Esophagus squamous epithelium (tissue), 4 donors: Measurements from ENCODE around the gene TVP23C.

Experiments
- POLR2A ChIP-seq, 4 donors: fragments of 450-650 bp; IDR thresholded peaks; one replicate each; pipeline ENCODE4 v1.6.1; 2017; ENCODE audit warnings: antibody characterized with exemption in 4 of 4, mild to moderate bottlenecking in 4 of 4, moderate library complexity in 3 of 4
- TF ChIP-seq, protein P1 (sequence below), 6 experiments: fragments of 450-650 bp in 4 of 6; fragments of 200-600 bp in 2 of 6; sonication (generic) in 2 of 6; IDR thresholded peaks; one replicate each; pipeline ENCODE4 v1.5.1; 2016 to 2019; ENCODE audit warnings: antibody characterized with exemption in 6 of 6, mild to moderate bottlenecking in 4 of 6, moderate library complexity in 4 of 6

- TF ChIP-seq, protein P1, sequence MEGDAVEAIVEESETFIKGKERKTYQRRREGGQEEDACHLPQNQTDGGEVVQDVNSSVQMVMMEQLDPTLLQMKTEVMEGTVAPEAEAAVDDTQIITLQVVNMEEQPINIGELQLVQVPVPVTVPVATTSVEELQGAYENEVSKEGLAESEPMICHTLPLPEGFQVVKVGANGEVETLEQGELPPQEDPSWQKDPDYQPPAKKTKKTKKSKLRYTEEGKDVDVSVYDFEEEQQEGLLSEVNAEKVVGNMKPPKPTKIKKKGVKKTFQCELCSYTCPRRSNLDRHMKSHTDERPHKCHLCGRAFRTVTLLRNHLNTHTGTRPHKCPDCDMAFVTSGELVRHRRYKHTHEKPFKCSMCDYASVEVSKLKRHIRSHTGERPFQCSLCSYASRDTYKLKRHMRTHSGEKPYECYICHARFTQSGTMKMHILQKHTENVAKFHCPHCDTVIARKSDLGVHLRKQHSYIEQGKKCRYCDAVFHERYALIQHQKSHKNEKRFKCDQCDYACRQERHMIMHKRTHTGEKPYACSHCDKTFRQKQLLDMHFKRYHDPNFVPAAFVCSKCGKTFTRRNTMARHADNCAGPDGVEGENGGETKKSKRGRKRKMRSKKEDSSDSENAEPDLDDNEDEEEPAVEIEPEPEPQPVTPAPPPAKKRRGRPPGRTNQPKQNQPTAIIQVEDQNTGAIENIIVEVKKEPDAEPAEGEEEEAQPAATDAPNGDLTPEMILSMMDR (IDR thresholded peaks at IDR 0.05), result no peak
- no peak for TF ChIP-seq POLR2A (IDR thresholded peaks at IDR 0.05)
Measured at GRCh38 chr17:15479703-15480102, 83.6 kb downstream of the TVP23C start.
